Mesendoderm (in vitro differentiated cells): ENCODE data around the gene EPHA1.
"Not testable (repeated sequence)": the region's sequence is repeated elsewhere in the genome, so short reads cannot be mapped to it uniquely, and the experiment has no call there.

Experiments
- DNase-seq: peaks from one replicate; pipeline ENCODE4 v3.0.0; 2013
- H2AK5ac ChIP-seq: 2 replicates; pipeline ENCODE4 v1.6.1; 2013; ENCODE audit warnings: low read length, inconsistent platforms
- H2BK120ac ChIP-seq: 2 replicates; pipeline ENCODE4 v1.6.1; 2013; ENCODE audit warnings: low read depth, mild to moderate bottlenecking, low read length, moderate library complexity, mixed read lengths
- H2BK15ac ChIP-seq: replicated peaks from 2 replicates; pipeline ENCODE4 v1.6.1; 2013; ENCODE audit warnings: low read depth, mild to moderate bottlenecking, moderate library complexity
- H2BK5ac ChIP-seq: 2 replicates; pipeline ENCODE4 v1.6.1; 2013; ENCODE audit warnings: low read length, inconsistent platforms
- H3K18ac ChIP-seq: 2 replicates; pipeline ENCODE4 v1.6.1; 2013; ENCODE audit warnings: mild to moderate bottlenecking, low read length, mixed read lengths
- H3K23ac ChIP-seq: one replicate; pipeline ENCODE4 v1.6.1; 2013; ENCODE audit warnings: low read length
- H3K27ac ChIP-seq: 2 replicates; pipeline ENCODE4 v1.5.1; 2013; ENCODE audit warnings: low read depth, mild to moderate bottlenecking, inconsistent platforms, low read length, moderate library complexity
- H3K27me3 ChIP-seq: 2 replicates; pipeline ENCODE4 v1.6.1; 2013; ENCODE audit warnings: low read length, control low read depth, mild to moderate bottlenecking, inconsistent platforms; ENCODE audit not compliant: insufficient read depth, poor library complexity
- H3K36me3 ChIP-seq: 2 replicates; pipeline ENCODE4 v1.6.1; 2013; ENCODE audit warnings: low read length, inconsistent platforms; ENCODE audit not compliant: control insufficient read depth, insufficient read depth
- H3K4ac ChIP-seq: one replicate; pipeline ENCODE4 v1.6.1; 2013; ENCODE audit warnings: low read depth, mild to moderate bottlenecking, low read length, moderate library complexity
- H3K4me1 ChIP-seq: 2 replicates; pipeline ENCODE4 v1.6.1; 2013; ENCODE audit warnings: low read depth, low read length, inconsistent platforms; ENCODE audit not compliant: control insufficient read depth
- H3K4me2 ChIP-seq: 2 replicates; pipeline ENCODE4 v1.6.1; 2013; ENCODE audit warnings: low read length
- H3K4me3 ChIP-seq: 2 replicates; pipeline ENCODE4 v1.5.1; 2013; ENCODE audit warnings: mild to moderate bottlenecking, low read length
- H3K56ac ChIP-seq: one replicate; pipeline ENCODE4 v1.6.1; 2013; ENCODE audit warnings: low read length
- H3K79me1 ChIP-seq: 2 replicates; pipeline ENCODE4 v1.6.1; 2013; ENCODE audit warnings: low read length, inconsistent platforms
- H3K79me2 ChIP-seq: 2 replicates; pipeline ENCODE4 v1.6.1; 2013; ENCODE audit warnings: mild to moderate bottlenecking, low read length; ENCODE audit not compliant: control insufficient read depth, insufficient read depth
- H3K9ac ChIP-seq: 2 replicates; pipeline ENCODE4 v1.6.1; 2013; ENCODE audit warnings: low read length, inconsistent platforms
- H4K5ac ChIP-seq: one replicate; pipeline ENCODE4 v1.6.1; 2013; ENCODE audit warnings: low read length
- H4K8ac ChIP-seq: one replicate; pipeline ENCODE4 v1.6.1; 2013; ENCODE audit warnings: low read depth, mild to moderate bottlenecking, control low read depth, low read length, moderate library complexity
- WGBS: extraction: QIAGEN DNeasy Blood & Tissue Kit; methylation state at CpG from one replicate; pipeline ENCODE4 v1.1.7; 2013; ENCODE audit warnings: low lambda C conversion rate, missing lambda C conversion rate; ENCODE audit not compliant: insufficient coverage; ENCODE audit errors: extremely low coverage; 5-methylcytosine and 5-hydroxymethylcytosine counted together

EPHA1 gene

GRCh38 chr7:143407287-143408251 lies 1.1 kb downstream of the EPHA1 start:
- H3K23ac ChIP-seq, result peak overlapping the region; percentile 89
- no CpG with 5 or more reads among the region's 13 CpGs for WGBS
- H3K18ac ChIP-seq, result peak overlapping the region; percentile 52
- H3K36me3 ChIP-seq, result no peaks in the 10 kb centered on the region
- H2BK15ac ChIP-seq, result no peak overlapping the region
- peak overlapping the region; percentile 96 for H2BK5ac ChIP-seq
- H3K79me2 ChIP-seq, result peaks cover 32% of the 10 kb centered on the region
- peak overlapping the region; percentile 96 for H3K4me3 ChIP-seq
- no peaks in the 10 kb centered on the region for H3K27me3 ChIP-seq
- no peak overlapping the region for H3K4ac ChIP-seq
- no peak overlapping the region for H4K8ac ChIP-seq
- H2AK5ac ChIP-seq, result peak overlapping the region; percentile 93
- H3K9ac ChIP-seq, result peak overlapping the region; percentile 97
- H3K4me2 ChIP-seq, result peak overlapping the region; percentile 64
- peaks cover 29% of the 10 kb centered on the region for H3K4me1 ChIP-seq
- DNase-seq, result peak; percentile 71
- no peak overlapping the region for H2BK120ac ChIP-seq
- peaks cover 16% of the 10 kb centered on the region for H3K79me1 ChIP-seq
- peak overlapping the region; percentile 93 for H3K27ac ChIP-seq
- H3K56ac ChIP-seq, result peak overlapping the region; percentile 99
- no peak overlapping the region for H4K5ac ChIP-seq

GRCh38 chr7:143406002-143406357 lies 2.7 kb downstream of the EPHA1 start:
- peak overlapping the region; percentile 12 for H3K4me3 ChIP-seq
- peak overlapping the region; percentile 91 for H2BK5ac ChIP-seq
- peak overlapping the region; percentile 71 for H3K4me2 ChIP-seq
- H3K36me3 ChIP-seq, result peaks cover 5% of the 10 kb centered on the region
- peak overlapping the region; percentile 45 for H2AK5ac ChIP-seq
- no peak overlapping the region for H3K23ac ChIP-seq
- peak; percentile 90 for DNase-seq
- H3K18ac ChIP-seq, result peak overlapping the region; percentile 0
- H3K79me2 ChIP-seq, result peaks cover 36% of the 10 kb centered on the region
- no peak overlapping the region for H4K5ac ChIP-seq
- WGBS, result no CpG with 5 or more reads among the region's 3 CpGs
- peak overlapping the region; percentile 69 for H3K27ac ChIP-seq
- no peak overlapping the region for H4K8ac ChIP-seq
- H3K27me3 ChIP-seq, result no peaks in the 10 kb centered on the region
- H3K4ac ChIP-seq, result no peak overlapping the region
- H3K56ac ChIP-seq, result peak overlapping the region; percentile 74
- H3K9ac ChIP-seq, result peak overlapping the region; percentile 54
- H3K4me1 ChIP-seq, result peaks cover 26% of the 10 kb centered on the region
- H2BK15ac ChIP-seq, result no peak overlapping the region
- H2BK120ac ChIP-seq, result no peak overlapping the region
- peaks cover 19% of the 10 kb centered on the region for H3K79me1 ChIP-seq

- Histone ChIP-seq H4K5ac (no peak overlapping the region), H3K4ac (no peak overlapping the region), H4K8ac (no peak overlapping the region), H3K4me3 (peak overlapping the region; percentile 12), H3K23ac (peak overlapping the region; percentile 11), H3K79me1 (peaks cover 19% of the 10 kb centered on the region), H2BK15ac (no peak overlapping the region), H3K36me3 (peaks cover 7% of the 10 kb centered on the region), H3K9ac (peak overlapping the region; percentile 54), H3K27ac (peak overlapping the region; percentile 69), H3K79me2 (peaks cover 36% of the 10 kb centered on the region), H2BK120ac (no peak overlapping the region), H3K27me3 (no peaks in the 10 kb centered on the region), H3K4me2 (peak overlapping the region; percentile 71), H3K56ac (peak overlapping the region; percentile 74), H3K4me1 (peaks cover 24% of the 10 kb centered on the region), H2AK5ac (peak overlapping the region; percentile 45), H3K18ac (peak overlapping the region; percentile 0), H2BK5ac (peak overlapping the region; percentile 79)
- no CpG with 5 or more reads among the region's 9 CpGs for WGBS
- peak; percentile 65 for DNase-seq
Observed at GRCh38 chr7:143405173-143406001, 3.3 kb downstream of the EPHA1 start.

- H4K5ac ChIP-seq, H4K8ac ChIP-seq, H2BK120ac ChIP-seq, H3K23ac ChIP-seq, H2BK15ac ChIP-seq, H3K27ac ChIP-seq, H2AK5ac ChIP-seq, H3K4me2 ChIP-seq, DNase-seq, H3K18ac ChIP-seq, H3K4me3 ChIP-seq, H3K27me3 ChIP-seq, H3K9ac ChIP-seq, H2BK5ac ChIP-seq, H3K56ac ChIP-seq, H3K4ac ChIP-seq: not testable (repeated sequence)
- Histone ChIP-seq H3K79me1 (peaks cover 22% of the 10 kb centered on the region), H3K79me2 (peaks cover 26% of the 10 kb centered on the region), H3K36me3 (peaks cover 22% of the 10 kb centered on the region), H3K4me1 (peaks cover 19% of the 10 kb centered on the region)
- WGBS, result no CpG with 5 or more reads among the region's 4 CpGs
Observed at GRCh38 chr7:143402233-143402632, 6.4 kb downstream of the EPHA1 start.

- no peak overlapping the region for H3K4me3 ChIP-seq
- H3K4me1 ChIP-seq, result peaks cover 10% of the 10 kb centered on the region
- peaks cover 24% of the 10 kb centered on the region for H3K36me3 ChIP-seq
- peaks cover 17% of the 10 kb centered on the region for H3K79me2 ChIP-seq
- H3K4me2 ChIP-seq, result no peak overlapping the region
- H2BK120ac ChIP-seq, result no peak overlapping the region
- no peak overlapping the region for H3K56ac ChIP-seq
- H3K79me1 ChIP-seq, result peaks cover 15% of the 10 kb centered on the region
- no peak overlapping the region for H4K8ac ChIP-seq
- H4K5ac ChIP-seq, result no peak overlapping the region
- H3K27ac ChIP-seq, result no peak overlapping the region
- H2BK5ac ChIP-seq, result no peak overlapping the region
- no peak overlapping the region for H3K9ac ChIP-seq
- no peak overlapping the region for H3K23ac ChIP-seq
- no peak overlapping the region for H2AK5ac ChIP-seq
- no peak overlapping the region for H3K18ac ChIP-seq
- DNase-seq, result no peak
- no peak overlapping the region for H3K4ac ChIP-seq
- no peaks in the 10 kb centered on the region for H3K27me3 ChIP-seq
- no peak overlapping the region for H2BK15ac ChIP-seq
- no CpG with 5 or more reads among the region's 12 CpGs for WGBS
Observed at GRCh38 chr7:143401265-143401664, 7.4 kb downstream of the EPHA1 start.
